HG02840 (cell line): ENCODE results near the gene TFR2.

Source experiments
- ATAC-seq: cut with Tn5 transposase; IDR thresholded peaks from one replicate; pipeline ENCODE4 v1.9.1; 2021; ENCODE audit warnings: mild to moderate bottlenecking, moderate library complexity, moderate number of reproducible peaks; ENCODE audit not compliant: unreplicated experiment, low FRiP score

The TFR2 gene

DNA sequence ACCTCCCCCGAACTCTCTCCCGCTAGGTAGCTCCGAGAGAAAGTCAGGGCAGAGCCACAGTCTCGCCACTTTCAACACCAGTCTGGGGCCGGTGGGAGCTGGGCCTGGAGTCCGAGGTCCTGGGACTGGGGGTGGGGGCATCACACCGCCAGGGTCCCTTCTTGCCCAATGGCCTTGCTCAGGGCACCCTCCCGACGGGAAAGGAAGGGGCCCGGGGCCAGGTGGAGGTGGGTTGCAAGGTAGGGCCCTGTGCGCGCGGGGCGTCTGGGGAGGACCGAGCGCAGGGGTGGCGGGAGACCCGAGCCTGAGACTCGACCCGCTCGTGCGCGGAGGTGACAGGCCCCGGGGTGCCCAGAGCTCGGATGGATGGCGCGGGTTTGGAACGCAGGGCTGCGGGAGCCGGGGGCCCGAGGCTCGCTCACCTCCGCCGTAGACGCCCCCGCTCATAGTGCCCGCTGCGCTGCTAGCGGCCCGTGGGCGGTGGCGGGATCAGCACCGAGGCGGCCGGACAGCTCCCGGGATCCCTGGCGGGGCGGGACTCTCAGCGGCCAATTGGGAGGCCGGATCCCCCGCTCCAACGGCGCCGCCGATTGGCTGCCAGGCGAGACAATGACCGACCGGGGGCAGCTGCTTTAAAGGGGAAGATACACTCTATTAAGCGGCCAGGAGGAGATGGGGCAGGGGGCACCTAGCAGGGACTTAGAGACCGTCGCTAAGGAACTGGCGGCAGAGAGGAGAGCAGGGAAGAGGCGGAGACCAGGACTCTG is 14.7 kb upstream of the TFR2 start, which contains the start of gene ACTL6B:
Gene ACTL6B (minus strand): TSS at position 541 of the 767 bp plus-strand sequence. CDS start 94 bp downstream, at position 447.
- no peak for ATAC-seq

DNA sequence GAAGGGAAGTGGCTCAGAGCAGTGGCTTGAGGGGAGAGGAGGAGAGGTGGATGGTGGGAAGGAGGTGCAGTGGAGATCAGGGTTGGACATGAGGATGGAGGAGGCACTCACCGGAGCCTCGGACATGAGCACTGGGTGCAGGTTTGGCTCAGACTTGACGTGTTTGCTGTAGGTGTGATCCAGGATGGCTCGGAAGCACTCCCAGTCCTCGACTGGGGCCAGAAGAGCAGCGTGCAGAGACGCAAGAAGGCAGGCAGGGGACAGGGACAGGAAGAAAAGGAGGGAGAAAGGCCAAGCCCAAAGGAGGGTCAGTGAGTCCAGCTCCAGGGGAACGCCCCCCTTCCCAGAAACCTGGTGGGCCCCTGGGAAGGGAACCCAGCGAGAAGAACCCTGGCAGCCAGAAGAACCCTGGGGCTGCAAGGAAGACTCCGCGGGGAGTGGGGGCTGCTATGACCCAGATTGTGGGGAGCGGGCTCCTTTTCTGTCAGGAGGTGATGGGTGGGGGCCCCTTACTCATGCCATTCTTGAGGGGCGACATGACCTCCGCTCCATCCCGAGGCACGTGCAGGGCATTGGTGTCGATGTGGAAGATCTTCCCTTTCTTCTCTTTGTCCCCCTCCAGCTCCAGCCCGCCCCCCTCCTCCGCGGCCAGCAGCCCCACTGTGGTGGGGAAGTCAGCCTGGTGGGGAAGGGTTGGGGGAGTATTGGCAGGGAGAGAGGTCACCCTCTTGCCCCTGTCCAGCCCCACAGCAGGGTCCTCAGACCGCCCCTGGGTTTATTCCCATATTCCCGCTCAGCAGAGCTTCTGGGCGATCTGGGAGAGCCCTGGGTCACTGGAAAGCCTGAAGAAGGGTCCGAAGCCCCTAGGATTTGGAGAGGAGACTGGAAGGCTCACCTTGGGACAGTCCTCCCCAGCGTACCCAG is 13.8 kb upstream of the TFR2 start:
- ATAC-seq: no peak

DNA sequence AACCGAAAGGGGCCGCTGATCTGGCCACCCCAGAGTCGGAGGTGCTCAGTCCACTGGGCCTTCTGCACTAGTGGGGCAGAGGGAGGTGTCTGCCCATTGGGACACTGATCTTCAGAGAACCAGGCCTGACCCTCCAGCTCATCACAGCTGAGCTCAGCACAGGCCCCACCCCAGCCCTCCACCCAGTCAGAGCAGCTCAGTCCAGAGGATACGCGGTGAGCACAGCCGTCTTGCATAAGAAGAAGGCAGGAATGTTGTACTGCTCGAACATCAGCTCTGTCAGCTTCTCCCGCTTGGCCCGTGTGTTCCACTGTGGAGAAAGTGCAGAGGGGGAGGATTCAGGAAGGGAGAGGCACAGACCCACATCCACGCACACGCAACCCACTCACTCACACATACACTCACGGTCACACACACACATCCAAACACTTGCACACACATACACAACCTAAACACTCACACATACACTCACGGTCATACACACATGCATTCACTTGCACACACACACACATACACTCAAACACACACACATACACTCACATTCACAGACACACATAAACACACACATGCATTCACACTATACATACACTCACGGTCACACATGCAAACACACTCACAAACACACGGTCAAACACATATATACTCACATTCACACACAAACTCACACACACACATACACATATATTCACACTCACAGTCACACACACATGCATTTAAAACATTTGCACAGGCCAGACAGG is 8.6 kb upstream of the TFR2 start:
- no peak for ATAC-seq

DNA sequence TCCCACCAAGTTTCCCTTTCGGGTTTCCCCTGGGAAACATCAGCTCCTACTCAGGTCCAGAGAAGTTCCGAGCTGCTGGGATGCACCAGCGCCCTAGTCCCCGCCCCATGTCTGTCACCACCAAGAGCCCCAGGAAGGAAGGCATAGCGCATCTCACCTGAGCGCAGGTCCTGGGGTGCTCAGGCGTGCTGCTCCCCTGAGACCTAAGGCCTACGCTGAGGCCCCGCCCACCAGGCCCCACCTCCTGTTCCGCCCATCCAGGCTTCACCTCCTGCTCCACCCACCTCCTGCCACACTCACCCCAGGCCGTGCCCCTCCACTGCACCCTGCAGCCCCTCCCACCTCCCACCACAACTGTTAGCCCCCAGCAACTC is 1.2 kb upstream of the TFR2 start:
- no peak for ATAC-seq

DNA sequence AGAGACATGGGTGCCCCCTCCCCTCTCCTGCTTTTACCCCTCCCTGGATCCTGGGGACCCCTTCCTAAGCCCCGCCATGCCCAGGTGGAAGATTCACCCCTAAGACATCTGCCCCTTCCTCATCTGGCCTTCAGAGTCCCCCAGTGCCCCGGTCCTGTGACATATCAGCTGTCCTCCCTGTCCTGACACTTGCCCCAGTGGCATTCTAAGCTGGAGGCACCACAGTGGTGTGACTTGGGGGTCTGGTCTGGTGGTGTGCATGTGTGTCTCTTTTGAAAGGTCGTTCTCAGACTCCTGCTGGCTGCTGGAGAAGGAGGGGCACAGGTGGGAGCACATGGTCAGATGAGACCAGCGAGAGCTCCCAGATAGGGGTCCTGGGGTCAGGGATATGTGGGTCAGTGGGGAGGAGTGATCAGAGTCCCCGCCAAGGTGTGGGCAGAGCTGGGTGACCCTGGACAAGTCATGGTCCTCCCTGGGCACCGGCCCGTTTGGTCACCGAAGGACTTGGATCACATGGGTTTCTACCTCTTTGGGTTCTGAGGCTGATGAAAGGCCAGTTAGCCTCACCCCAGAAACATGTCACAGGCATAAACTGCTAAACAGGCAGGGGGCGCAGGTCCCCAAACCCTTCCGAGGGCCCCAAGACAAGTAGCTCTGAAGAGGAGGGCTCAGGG is 645 bp upstream of the TFR2 start:
- no peak for ATAC-seq

DNA sequence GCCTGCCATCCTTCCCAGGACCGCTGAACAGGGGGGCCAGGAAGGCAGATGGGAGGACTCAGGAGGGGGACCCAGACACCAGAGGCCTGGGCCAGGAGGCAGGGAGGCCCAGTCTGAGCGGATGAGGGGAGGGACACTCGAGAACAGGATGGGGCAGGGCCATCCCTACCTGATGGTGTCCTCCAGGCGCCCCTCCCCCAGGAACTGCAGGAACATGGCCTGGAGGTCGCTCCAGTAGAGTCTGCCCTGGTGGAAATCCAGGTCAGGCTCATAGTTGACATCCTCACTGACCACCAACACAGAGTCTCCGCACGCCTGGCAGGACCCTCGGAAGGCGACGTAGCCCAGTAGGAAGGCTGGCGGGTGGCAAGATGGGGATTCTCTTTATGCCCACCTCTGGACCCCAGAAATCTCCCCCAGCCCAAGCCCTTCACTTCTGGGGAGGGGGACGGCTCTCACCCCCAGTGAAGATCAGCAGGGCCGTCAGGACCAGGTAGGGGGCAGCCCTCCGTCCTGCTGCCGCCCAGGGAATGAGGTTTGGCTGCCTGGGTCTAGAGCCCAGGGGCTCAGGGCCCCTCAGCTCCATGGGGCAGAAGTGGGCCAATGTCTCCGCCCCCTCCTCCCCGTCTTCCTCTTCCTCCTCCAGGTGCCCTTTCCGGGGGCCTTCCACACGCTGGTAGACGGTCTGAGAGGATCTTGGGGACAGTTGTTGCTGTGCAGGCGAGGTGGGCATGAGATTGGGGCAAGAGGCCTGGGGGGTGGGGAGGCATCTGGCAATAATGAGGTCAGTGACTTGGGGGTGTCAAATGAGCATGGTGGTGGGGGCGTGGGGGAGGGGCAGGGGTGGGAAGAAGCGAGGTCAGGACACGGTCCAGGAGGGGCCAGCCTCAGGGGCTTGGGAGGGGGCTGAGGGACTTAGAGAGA is 573 bp downstream of the TFR2 start:
- no peak for ATAC-seq

DNA sequence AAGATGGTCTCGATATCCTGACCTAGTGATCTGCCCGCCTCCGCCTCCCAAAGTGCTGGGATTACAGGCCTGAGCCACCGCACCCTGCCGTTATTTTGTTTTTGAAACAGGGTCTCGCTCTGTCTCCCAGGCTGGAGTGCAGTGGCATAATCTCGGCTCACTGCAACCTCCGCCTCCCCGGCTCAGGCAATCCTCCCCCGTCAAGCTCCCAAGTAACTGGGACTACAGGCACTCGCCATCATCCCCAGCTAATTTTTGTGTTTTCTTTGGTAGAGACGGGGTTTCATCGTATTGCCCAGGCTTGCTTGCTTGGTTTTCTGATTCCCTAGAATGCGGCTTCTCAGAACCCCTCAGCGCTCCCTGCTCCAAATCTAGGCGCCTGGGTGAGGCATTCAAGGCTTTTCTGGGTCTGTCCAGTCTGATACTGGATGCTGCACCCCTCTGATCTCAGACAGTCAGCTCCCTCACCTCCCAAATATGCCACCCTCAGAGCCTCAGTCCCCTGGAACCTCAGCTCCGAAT is 1.3 kb downstream of the TFR2 start:
- ATAC-seq: no peak

DNA sequence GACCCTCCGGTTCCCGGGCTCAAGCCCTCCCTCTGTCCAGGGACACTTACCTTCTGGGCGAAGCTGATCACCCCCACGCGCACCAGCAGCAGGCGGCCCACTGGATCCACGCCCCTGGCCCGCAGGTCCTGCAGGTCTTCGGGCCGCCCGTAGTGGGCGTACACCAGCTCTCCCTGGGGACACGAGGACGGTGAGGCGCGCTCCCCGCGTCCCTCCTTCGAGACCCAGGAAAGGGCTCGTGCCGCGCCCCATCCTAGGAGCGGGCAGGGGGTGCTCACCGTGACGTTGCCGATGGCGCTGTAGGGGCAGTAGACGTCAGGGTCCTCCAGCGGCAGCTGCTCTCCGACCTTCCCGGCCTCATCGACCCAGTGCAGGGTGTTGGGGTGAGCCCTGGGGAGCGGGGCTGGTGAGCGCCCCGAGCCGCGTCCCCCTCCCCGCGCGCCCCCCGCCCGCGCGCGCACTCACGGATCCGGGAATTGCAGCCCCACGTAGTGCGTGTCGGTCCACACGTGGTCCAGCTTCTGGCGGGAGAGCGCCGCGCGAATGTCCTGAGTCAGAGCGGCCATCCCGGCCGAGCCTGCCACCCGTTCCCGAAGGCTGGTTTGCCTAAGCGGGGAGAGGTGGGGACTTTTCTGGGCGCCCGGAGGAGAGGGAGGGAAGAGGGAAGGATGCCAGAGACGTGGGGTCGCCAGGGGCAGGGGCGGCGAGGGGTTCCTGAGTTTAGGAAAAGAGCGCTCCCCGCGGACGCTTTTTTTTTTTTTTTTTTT is 8.2 kb downstream of the TFR2 start:
- no peak for ATAC-seq

DNA sequence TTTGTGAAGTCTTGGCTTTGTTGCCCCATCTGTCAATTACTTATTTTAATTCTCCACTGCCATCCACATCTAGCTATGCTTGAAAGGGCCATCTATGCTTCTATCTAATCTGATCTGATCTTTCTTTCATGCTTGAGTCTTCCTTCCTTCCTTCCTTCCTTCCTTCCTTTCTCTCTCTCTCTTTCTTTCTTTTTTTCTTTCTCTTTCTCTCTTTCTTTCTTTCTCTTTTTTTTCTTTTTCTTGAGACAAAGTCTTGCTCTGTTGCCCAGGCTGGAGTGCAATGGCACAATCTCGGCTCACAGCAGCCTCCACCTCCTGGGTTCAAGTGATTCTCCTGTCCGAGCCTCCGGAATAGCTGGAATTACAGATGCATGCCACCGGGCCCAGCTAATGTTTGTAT is 11.3 kb downstream of the TFR2 start:
- ATAC-seq: no peak

DNA sequence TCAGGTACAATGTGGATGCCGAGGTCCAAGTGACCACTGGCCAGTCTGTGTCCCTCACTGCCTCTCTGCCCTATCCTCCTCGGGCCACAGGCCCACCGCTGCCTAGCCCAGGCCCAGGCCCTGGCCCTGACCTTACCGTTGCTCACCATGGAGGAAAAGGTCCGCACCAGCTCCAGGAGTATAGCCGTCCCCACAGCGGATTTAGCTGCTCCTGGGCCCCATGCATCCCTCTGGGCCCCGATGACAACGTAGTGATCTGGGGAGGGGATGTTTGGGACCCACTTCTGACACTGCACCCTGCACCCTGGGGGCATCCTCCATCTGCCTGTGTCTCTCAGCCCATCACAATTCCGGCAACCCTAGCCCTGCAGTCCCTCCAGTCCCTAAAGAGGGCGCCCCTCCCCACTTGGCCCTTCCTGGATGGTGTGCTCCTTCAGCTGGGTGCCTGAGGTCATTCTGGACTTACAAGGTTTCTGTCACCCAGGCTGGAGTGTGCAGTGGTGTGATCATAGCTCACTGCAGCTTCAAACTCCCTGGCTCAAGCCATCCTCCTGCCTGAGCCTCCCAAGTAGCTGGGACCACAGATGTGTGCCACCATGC is 12.1 kb downstream of the TFR2 start:
- ATAC-seq: no peak

DNA sequence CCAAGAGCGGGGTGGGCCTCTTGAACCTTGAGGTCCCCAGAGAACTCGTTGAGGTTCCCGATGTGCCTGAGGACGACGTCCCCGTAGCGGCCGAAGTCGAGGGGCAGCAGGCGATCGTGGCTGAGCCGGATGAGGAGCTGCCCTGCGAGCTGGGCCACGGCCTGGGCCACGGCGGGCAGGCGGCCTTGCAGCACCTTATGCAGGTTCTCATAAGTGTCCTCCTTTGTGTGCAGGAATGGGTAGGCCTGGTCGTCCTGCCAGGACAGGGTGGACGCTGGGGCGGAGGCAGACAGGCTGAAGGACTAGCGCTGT is 14.2 kb downstream of the TFR2 start:
- no peak for ATAC-seq

DNA sequence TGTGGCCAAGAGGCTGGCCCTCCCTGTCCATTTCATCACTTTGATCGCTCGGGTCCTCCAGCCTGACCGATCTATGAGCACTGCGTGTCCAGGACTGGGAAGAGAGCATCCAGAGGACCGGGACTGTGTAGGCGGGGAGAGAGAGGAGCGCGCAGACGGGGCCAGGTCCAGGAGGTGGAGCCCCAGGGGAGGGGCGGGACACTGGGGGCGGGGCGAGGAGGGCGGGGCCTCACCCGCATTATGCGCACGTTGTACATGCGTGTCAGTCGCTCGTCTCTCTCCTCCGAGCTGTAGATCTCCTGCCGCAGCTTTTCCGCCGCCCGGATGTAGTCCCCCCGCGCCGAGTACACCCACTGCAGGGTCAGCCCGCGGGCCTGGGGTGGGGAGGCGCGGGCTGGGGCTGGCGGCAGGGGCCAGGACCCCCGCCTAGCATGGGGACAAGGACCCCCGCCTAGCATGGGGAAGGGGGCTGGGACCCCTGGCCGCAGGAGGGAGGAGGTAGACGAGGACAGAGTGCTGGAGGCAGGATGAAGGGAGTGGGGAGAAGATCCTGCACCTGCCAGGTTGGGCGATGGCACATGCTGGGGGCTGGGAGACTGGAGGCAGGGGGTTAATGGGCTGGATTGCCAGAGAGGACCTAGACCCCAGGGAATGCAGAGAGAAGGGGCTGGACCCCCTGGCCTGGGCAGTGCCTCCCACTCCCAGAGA is 14.7 kb downstream of the TFR2 start:
- peak; percentile 51 for ATAC-seq

DNA sequence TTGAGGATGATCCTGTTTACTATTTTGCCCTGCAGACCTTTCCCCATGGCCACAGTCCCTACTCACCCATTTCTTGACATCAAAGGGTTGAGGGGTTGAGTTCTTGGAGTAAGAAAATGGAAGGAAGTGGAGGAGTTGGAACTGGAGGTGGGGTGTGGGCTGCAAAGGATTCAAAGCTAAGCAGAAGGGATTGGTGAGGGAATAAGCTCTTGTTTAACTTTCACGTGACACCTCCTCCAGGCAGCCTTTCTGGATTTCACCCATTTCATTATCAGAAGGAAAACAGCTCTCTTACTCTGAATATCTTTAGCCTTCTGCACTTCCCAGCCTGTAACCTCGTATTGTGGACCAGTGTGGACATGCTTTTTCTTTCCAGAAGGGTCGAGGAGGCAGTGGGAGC is 15.3 kb downstream of the TFR2 start:
- no peak for ATAC-seq

DNA sequence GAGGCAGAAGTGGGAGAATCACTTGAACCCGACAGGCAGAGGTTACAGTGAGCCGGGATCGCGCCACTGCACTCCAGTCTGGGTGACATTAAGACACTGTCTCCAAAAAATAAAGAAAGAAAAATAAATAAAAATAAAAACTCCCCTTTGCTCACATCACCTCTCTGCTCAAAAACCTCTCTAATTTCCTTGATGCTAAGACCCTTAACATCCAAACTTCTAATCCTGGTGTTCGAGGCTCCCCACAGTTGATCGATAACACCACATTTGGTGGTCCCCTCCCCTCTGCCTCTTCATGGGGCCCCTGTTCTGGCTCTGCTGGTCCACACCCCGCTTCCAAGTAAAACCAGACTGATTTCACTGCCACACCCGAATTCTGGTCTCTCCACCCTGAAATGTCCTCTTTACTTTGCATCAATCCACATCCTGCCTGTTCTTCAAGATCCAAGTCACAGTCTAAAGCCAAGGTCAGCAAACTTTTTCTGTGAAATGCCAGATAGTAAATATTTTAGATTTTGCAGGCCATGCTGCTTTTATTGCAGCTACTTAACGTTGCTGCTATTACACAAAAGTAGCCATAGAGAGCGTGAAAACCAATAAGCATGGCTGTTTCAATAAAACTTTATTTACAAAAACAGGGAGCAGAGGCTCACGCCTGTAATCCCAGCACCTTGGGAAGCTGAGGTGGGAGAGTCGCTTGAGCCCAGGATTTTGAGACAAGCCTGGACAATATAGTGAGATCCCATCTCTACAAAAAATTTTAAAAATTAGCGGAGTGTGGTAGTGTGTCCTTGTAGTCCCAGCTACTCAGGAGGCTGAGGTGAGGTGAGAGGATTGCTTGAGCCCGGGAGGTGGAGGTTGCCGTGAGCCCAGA is 17.2 kb downstream of the TFR2 start:
- ATAC-seq: no peak

DNA sequence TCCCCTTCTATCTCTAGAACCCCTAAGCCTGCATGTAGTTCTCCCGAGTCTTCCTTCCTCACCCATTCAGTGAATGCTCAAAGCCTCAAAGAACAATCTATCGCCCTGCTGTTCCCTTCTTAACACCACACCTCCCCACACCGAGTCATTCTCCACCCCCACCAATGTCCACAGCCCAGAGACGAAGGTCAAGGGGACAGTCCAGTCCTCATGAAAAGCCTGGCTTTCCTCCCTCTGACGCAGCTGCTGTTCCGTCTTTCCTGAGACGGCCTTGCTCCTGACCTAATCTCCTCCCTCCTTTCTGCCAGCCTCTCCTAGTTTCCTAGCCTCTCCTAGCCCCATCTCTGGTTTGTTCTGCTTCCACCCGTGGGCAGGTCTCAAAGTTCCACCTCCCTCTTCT is 19.8 kb downstream of the TFR2 start:
- ATAC-seq: no peak

DNA sequence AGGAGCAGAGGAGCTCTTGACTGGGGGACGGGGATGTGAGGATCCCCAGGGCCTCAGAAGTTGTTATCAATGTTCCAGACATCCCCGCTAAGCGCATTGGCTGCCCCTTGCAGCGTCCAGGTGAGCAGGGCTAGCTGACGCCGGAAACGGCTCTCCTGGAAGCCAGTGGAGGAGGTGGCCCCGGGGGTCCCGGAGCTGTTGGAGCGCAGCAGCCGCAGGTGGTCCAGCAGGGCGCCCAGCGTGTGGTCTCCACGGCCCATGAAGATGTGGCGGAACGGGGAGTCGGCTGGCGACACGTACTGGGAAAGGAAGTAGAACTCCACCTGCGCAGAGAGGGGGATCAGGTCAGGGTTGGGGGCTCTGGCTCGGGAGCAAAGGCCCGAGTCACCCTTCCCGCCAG is 20.5 kb downstream of the TFR2 start:
- no peak for ATAC-seq

DNA sequence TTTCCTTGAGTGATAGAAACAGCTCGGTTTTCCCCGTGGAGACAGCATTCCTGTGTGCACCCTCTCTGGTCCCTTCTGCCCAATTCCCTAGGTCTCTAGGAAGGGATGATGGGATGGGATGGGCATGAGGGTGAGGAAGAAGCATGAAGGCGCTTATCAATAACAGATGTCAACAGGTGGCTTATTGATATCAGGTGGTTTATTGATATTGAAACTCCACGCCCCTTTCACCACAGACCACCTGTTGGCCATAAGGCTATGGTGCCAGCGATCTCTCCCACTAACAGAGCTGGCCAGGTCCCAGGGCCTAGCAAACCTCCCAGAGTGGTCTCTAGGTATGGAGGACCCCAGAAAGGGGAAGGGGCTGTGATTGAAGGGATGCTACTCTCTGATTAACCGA is 21.1 kb downstream of the TFR2 start:
- no peak for ATAC-seq
